Neural progenitor cell (in vitro differentiated cells): ENCODE data around the gene KCNMA1. TPM values are rescaled to one million over a fixed set of nuclear protein-coding genes. Genes with fewer than 3 reads are reported as not detected.

Experiments
- DNase-seq: peaks from one replicate; pipeline ENCODE4 v3.0.0-alpha.2; 2016; ENCODE audit warnings: low spot score
- H2AFZ ChIP-seq: fragments of 200-600 bp; sonication (generic); replicated peaks from 2 replicates; pipeline ENCODE4 v1.6.1; 2016; ENCODE audit warnings: antibody characterized with exemption
- H3F3A ChIP-seq: fragments of 200-600 bp; sonication (generic); 2 replicates; pipeline ENCODE4 v1.6.1; 2016; ENCODE audit warnings: antibody characterized with exemption, low read depth
- H3K27ac ChIP-seq: fragments of 200-600 bp; sonication (generic); 2 replicates; pipeline ENCODE4 v1.5.1; 2016; ENCODE audit warnings: mild to moderate bottlenecking
- H3K27me3 ChIP-seq: fragments of 200-600 bp; sonication (generic); 2 replicates; pipeline ENCODE4 v1.6.1; 2016; ENCODE audit warnings: mild to moderate bottlenecking, moderate library complexity
- H3K36me3 ChIP-seq: fragments of 200-600 bp; sonication (generic); 2 replicates; pipeline ENCODE4 v1.5.1; 2016
- H3K4me1 ChIP-seq: fragments of 200-600 bp; sonication (generic); 2 replicates; pipeline ENCODE4 v1.6.1; 2016; ENCODE audit warnings: mixed run types
- H3K4me2 ChIP-seq: fragments of 200-600 bp; sonication (generic); 2 replicates; pipeline ENCODE4 v1.6.1; 2016
- H3K4me3 ChIP-seq: fragments of 200-600 bp; sonication (generic); 2 replicates; pipeline ENCODE4 v1.5.1; 2016
- H3K79me2 ChIP-seq: fragments of 200-600 bp; sonication (generic); 2 replicates; pipeline ENCODE4 v1.6.1; 2016; ENCODE audit warnings: low read depth
- H3K9ac ChIP-seq: fragments of 200-600 bp; sonication (generic); 2 replicates; pipeline ENCODE4 v1.6.1; 2016
- H3K9me3 ChIP-seq: fragments of 200-600 bp; sonication (generic); 2 replicates; pipeline ENCODE4 v1.5.1; 2016; ENCODE audit warnings: low read depth
- H4K20me1 ChIP-seq: fragments of 200-600 bp; sonication (generic); 2 replicates; pipeline ENCODE4 v1.6.1; 2016; ENCODE audit warnings: low read depth
- H3K27ac Mint-ChIP-seq: 3 replicates; pipeline ENCODE4 v1.8.0; 2021; ENCODE audit warnings: mixed read lengths
- H3K27me3 Mint-ChIP-seq: 2 replicates; pipeline ENCODE4 v1.8.0; 2022; ENCODE audit warnings: low read depth, mild to moderate bottlenecking, inconsistent platforms, moderate library complexity, mixed read lengths; ENCODE audit not compliant: insufficient read depth
- H3K36me3 Mint-ChIP-seq: 3 replicates; pipeline ENCODE4 v1.8.0; 2021; ENCODE audit warnings: mixed read lengths
- H3K4me1 Mint-ChIP-seq: 3 replicates; pipeline ENCODE4 v1.8.0; 2021; ENCODE audit warnings: mixed read lengths
- H3K4me3 Mint-ChIP-seq: 3 replicates; pipeline ENCODE4 v1.8.0; 2021; ENCODE audit warnings: mild to moderate bottlenecking, moderate library complexity, mixed read lengths
- H3K9me3 Mint-ChIP-seq: 3 replicates; pipeline ENCODE4 v1.8.0; 2020; ENCODE audit warnings: mixed read lengths
- CTCF ChIP-seq: fragments of 200-600 bp; sonication (generic); IDR thresholded peaks from 2 replicates; pipeline ENCODE4 v1.5.1; 2017; ENCODE audit warnings: antibody characterized with exemption, mild to moderate bottlenecking
- EZH2 ChIP-seq: fragments of 200-600 bp; sonication (generic); IDR thresholded peaks from 2 replicates; pipeline ENCODE4 v1.6.1; 2017; ENCODE audit warnings: antibody characterized with exemption, mild to moderate bottlenecking, moderate library complexity
- EZH2phosphoT487 ChIP-seq: fragments of 200-600 bp; sonication (generic); IDR thresholded peaks from 2 replicates; pipeline ENCODE4 v1.6.1; 2017; ENCODE audit warnings: antibody characterized with exemption
- total RNA-seq: library from RNA; depleted of rRNA; stranded (reverse); fragments of >200 nt; gene quantifications from 2 replicates; pipeline ENCODE4 v1.2.3, GENCODE V29; 2015; ENCODE audit warnings: low replicate concordance

KCNMA1 gene
- total RNA-seq, 1 donor from 2014 or later: 2.4 TPM

- H3K27me3 Mint-ChIP-seq: peaks cover 3% of the 10 kb centered on the region
- H3K4me2 ChIP-seq: no peak overlapping the region
Measured at GRCh38 chr10:77245953-77246352, 391.7 kb downstream of the KCNMA1 start.

GRCh38 chr10:77244746-77245145 is 392.9 kb downstream of the KCNMA1 start:
- H3K4me3 ChIP-seq: no peak overlapping the region
- H2AFZ ChIP-seq: no peak overlapping the region
- H3K79me2 ChIP-seq: no peaks in the 10 kb centered on the region
- no peak overlapping the region for H3K27ac Mint-ChIP-seq
- no peaks in the 10 kb centered on the region for H3K9me3 Mint-ChIP-seq
- H3K4me1 ChIP-seq: no peaks in the 10 kb centered on the region
- H3K9me3 ChIP-seq: no peaks in the 10 kb centered on the region
- H3K27me3 ChIP-seq: no peaks in the 10 kb centered on the region
- H3K4me1 Mint-ChIP-seq: peaks cover 29% of the 10 kb centered on the region
- H3K27me3 Mint-ChIP-seq: peaks cover 3% of the 10 kb centered on the region
- DNase-seq: no peak
- H3F3A ChIP-seq: no peaks in the 10 kb centered on the region
- no peaks in the 10 kb centered on the region for H3K36me3 ChIP-seq
- H3K27ac ChIP-seq: no peak overlapping the region
- H3K4me2 ChIP-seq: no peak overlapping the region
- TF ChIP-seq EZH2: no peak
- no peak for TF ChIP-seq CTCF
- TF ChIP-seq EZH2phosphoT487: no peak
- no peaks in the 10 kb centered on the region for H3K36me3 Mint-ChIP-seq
- H3K4me3 Mint-ChIP-seq: no peak overlapping the region
- no peaks in the 10 kb centered on the region for H4K20me1 ChIP-seq
- no peak overlapping the region for H3K9ac ChIP-seq

More at GRCh38 chr10:77245953-77246352, 391.7 kb downstream of the KCNMA1 start:
- Mint-ChIP-seq H3K27ac (no peak overlapping the region), H3K4me3 (no peak overlapping the region), H3K36me3 (no peaks in the 10 kb centered on the region), H3K9me3 (no peaks in the 10 kb centered on the region), H3K4me1 (peaks cover 29% of the 10 kb centered on the region)
- H2AFZ ChIP-seq: no peak overlapping the region
- H3K4me1 ChIP-seq: no peaks in the 10 kb centered on the region
- no peaks in the 10 kb centered on the region for H3K9me3 ChIP-seq
- TF ChIP-seq EZH2 (no peak), EZH2phosphoT487 (no peak)
- H3F3A ChIP-seq: no peaks in the 10 kb centered on the region
- H3K79me2 ChIP-seq: no peaks in the 10 kb centered on the region
- no peaks in the 10 kb centered on the region for H3K36me3 ChIP-seq
- H3K4me3 ChIP-seq: no peak overlapping the region
- no peaks in the 10 kb centered on the region for H3K27me3 ChIP-seq
- H3K9ac ChIP-seq: no peak overlapping the region
- H4K20me1 ChIP-seq: no peaks in the 10 kb centered on the region
- no peak for DNase-seq
- H3K27ac ChIP-seq: no peak overlapping the region

GRCh38 chr10:77244286-77244685 is 393.3 kb downstream of the KCNMA1 start:
- Mint-ChIP-seq H3K9me3 (no peaks in the 10 kb centered on the region), H3K27ac (no peak overlapping the region), H3K4me1 (peaks cover 29% of the 10 kb centered on the region), H3K4me3 (no peak overlapping the region), H3K27me3 (peaks cover 3% of the 10 kb centered on the region), H3K36me3 (no peaks in the 10 kb centered on the region)
- Histone ChIP-seq H2AFZ (no peak overlapping the region), H3K27ac (no peak overlapping the region), H3K36me3 (no peaks in the 10 kb centered on the region), H3K79me2 (no peaks in the 10 kb centered on the region), H3K9ac (no peak overlapping the region), H3F3A (no peaks in the 10 kb centered on the region), H3K4me3 (no peak overlapping the region), H3K27me3 (no peaks in the 10 kb centered on the region), H3K4me1 (no peaks in the 10 kb centered on the region), H3K9me3 (no peaks in the 10 kb centered on the region), H4K20me1 (no peaks in the 10 kb centered on the region), H3K4me2 (no peak overlapping the region)
- no peak for DNase-seq
- TF ChIP-seq EZH2 (no peak), CTCF (no peak)

- no peak overlapping the region for H2AFZ ChIP-seq
- no peaks in the 10 kb centered on the region for H3K9me3 ChIP-seq
- H3K4me1 Mint-ChIP-seq: peaks cover 15% of the 10 kb centered on the region
- TF ChIP-seq EZH2: no peak
- TF ChIP-seq EZH2phosphoT487: no peak
- no peak overlapping the region for H3K4me3 Mint-ChIP-seq
- H3K27me3 ChIP-seq: no peaks in the 10 kb centered on the region
- no peak for DNase-seq
- H3K27me3 Mint-ChIP-seq: no peaks in the 10 kb centered on the region
- no peaks in the 10 kb centered on the region for H3K9me3 Mint-ChIP-seq
- no peak overlapping the region for H3K27ac ChIP-seq
- H3K36me3 Mint-ChIP-seq: no peaks in the 10 kb centered on the region
- no peaks in the 10 kb centered on the region for H4K20me1 ChIP-seq
- no peaks in the 10 kb centered on the region for H3K4me1 ChIP-seq
- no peak overlapping the region for H3K27ac Mint-ChIP-seq
- no peaks in the 10 kb centered on the region for H3F3A ChIP-seq
- H3K79me2 ChIP-seq: no peaks in the 10 kb centered on the region
- H3K9ac ChIP-seq: no peak overlapping the region
- H3K36me3 ChIP-seq: no peaks in the 10 kb centered on the region
- H3K4me2 ChIP-seq: no peak overlapping the region
- H3K4me3 ChIP-seq: no peak overlapping the region
Measured at GRCh38 chr10:77241350-77241725, 396.3 kb downstream of the KCNMA1 start.
